RWPE1 (cell line): ENCODE data around the gene EEIG1.
A peak's percentile ranks its signal among the peaks of the same experiment; 100 is the strongest.

ENCODE experiments used
- CTCF ChIA-PET: fragments of 350-600 bp; sonication (Branson Sonifier 250); formaldehyde crosslinking; extraction: SDS; loops from one replicate; lab custom pipeline; 2021; lab: Yijun Ruan, JAX
- POLR2A ChIA-PET: fragments of 400-600 bp; formaldehyde crosslinking; extraction: SDS; loops from one replicate; lab custom pipeline; 2020; ENCODE audit warnings: antibody characterized with exemption; ENCODE audit not compliant: low non-redundant PET; lab: Yijun Ruan, JAX
- DNase-seq: peaks from one replicate; pipeline ENCODE4 v3.0.0; 2012; ENCODE audit warnings: low spot score
- H3K27ac ChIP-seq: fragments of 450-650 bp; 2 replicates; pipeline ENCODE4 v1.5.1; 2017
- TF ChIP-seq, protein P1 (sequence below): fragments of 450-650 bp; conservative IDR thresholded peaks from 2 replicates; pipeline ENCODE4 v1.5.1; 2017; ENCODE audit warnings: low read depth, mild to moderate bottlenecking

The EEIG1 gene

DNA sequence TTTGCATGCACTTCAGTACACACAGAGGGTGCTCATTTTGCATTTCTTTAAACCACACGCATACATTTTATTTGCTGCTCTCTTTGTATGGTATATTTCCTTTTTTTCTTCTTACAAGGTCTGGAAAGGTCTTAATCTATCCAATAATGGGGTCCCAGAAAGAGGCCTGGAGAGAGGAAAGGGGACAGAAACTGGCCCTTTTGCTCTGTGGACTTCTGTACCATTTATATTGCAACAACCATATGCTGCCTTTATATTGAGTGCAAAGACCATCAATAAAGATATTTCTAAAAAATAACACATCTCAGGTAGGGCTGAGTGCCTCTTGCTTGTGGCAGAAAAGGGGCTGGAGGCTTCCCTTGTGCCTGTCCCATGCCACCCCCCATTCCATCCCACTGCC is 27.6 kb downstream of the EEIG1 start:
- no peak for DNase-seq
- ChIA-PET CTCF (interaction anchor here (1.1 to 4.4 kb wide), 4 partner anchors 9 to 82 kb away, joined by 4 to 43 read pairs (median 18); no protein-coding TSS in a partner anchor), POLR2A (no interaction called here)
- TF ChIP-seq, protein P1, sequence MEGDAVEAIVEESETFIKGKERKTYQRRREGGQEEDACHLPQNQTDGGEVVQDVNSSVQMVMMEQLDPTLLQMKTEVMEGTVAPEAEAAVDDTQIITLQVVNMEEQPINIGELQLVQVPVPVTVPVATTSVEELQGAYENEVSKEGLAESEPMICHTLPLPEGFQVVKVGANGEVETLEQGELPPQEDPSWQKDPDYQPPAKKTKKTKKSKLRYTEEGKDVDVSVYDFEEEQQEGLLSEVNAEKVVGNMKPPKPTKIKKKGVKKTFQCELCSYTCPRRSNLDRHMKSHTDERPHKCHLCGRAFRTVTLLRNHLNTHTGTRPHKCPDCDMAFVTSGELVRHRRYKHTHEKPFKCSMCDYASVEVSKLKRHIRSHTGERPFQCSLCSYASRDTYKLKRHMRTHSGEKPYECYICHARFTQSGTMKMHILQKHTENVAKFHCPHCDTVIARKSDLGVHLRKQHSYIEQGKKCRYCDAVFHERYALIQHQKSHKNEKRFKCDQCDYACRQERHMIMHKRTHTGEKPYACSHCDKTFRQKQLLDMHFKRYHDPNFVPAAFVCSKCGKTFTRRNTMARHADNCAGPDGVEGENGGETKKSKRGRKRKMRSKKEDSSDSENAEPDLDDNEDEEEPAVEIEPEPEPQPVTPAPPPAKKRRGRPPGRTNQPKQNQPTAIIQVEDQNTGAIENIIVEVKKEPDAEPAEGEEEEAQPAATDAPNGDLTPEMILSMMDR, result no peak
- H3K27ac ChIP-seq, result peak overlapping the region; percentile 88; the same call in 1 of the 2 replicates

DNA sequence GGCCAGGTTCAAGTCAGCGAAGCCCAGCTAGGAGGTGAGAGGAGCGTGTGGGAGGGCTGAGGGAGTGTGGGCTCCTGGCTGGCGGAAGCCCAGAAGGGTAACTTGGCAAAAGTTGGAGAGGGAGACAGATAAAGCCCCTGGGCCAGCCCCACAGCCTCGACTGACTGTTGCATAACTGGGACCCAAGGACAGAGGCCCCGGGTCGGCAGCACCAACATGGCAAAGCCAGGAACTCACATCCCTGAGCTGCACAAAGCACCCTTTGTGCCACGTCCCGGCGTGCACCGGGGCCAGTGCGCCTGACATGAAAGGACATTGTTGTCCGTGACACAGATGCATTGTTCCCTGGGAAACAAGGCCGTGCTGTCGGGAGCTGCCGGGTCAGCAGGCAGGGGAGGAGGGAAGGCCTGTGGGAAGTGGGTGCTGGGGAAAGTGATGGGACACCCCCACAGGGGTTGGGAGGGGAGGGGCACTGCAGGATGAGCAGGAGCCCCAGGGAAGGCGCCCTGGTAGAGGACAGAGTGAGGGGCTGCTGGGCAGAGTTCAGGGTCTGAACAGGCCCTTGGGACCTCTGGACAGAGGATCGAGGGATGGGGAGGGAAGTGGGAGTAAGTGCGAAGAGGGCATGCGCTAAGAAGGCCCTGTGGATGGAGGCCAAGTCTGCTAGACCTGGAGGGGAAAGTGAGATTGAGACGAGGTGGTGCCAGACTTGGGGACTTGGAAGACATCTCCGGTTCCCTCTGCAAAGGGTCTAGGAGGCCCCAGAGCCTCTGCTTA is 30.1 kb downstream of the EEIG1 start:
- POLR2A ChIA-PET, result no interaction called here
- H3K27ac ChIP-seq, result peak overlapping the region; percentile 40; the same call in 1 of the 2 replicates
- DNase-seq, result no peak
- CTCF ChIA-PET, result no interaction called here
- TF ChIP-seq, protein P1, result no peak

DNA sequence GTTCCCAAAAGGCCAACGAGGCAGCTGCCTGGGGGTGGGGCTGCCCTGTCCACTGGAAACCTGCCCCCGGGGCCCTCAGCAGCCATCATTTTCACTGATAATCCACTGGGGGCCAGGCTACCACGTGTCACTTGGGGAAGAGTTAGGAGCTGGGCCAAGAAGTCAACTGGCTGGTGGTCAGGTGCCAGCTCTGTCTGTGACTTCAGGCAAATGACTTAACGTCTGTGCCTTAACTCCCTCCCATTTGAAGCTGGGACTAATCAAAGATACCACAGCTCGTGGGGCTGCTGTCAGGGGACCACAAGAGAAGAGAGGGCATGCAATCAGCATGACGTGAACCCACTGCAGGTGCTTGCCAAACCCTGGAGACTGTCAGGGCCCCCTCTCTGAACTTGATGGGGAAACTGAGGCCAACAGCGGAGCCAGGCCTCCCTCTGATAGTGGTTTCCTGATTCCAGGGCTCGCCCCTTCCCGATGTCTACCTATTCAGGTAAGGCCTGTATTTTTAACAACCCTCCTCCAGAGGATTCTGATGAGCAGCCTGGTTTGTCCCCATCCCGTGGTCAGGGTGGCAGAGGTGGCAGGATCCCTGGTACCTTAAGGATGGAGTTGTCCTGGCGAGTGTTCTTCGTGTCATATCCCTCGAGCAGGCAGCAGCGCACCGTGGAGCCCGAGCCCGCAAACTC is 30.8 kb downstream of the EEIG1 start:
- POLR2A ChIA-PET, result no interaction called here
- TF ChIP-seq, protein P1, result no peak
- DNase-seq, result no peak
- CTCF ChIA-PET, result interaction anchor here (0.6 kb wide), 1 partner anchor 41 kb away, joined by 3 read pairs; no protein-coding TSS in a partner anchor
- H3K27ac ChIP-seq, result peak overlapping the region; percentile 40

DNA sequence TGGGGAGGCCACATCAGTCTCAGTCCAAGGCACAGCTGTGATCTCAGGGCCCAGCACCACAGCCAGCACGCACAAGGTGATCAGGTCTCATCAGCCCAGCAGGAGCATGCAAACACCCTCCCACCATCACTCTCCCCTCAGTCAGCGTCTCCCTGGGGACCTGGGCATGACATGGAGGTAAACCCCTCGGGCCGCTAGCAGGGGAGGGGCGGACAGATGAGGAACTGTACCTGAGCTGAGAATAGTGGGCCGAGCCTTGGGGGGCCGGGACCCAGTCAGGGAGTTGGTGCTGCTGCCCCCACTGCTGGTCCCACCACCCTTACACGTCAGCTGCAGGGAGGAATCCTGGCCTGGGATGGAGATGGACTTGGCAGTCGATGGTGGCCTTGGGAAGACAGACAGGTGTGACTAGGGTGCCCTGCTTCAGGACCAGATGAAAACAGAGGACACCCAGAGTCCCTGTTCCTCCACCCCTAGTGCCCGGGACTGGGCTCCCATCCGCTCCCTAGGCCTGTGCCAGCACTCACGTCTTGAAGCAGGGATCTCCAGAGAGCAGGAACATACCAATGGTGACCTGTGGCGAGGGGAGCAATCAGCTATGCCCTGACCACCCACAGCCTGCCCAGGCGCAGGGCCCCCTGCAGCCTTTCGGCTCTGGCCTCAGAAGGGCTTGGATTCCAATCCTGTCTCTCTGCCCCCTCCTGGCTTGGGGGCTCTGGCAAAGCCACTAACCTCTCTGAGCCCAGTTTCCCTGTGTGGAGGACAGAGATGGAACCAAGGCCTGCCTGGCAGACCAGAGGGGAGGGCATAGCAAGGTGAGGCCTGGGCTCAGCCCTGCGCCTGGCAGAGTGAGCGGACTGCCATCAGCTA is 32.7 kb downstream of the EEIG1 start:
- ChIA-PET CTCF (interaction anchor here (1.3 to 1.4 kb wide), 2 partner anchors 31 to 87 kb away, joined by 4 read pairs; no protein-coding TSS in a partner anchor), POLR2A (no interaction called here)
- TF ChIP-seq, protein P1, result no peak
- peak overlapping the region; percentile 50 for H3K27ac ChIP-seq
- no peak for DNase-seq

DNA sequence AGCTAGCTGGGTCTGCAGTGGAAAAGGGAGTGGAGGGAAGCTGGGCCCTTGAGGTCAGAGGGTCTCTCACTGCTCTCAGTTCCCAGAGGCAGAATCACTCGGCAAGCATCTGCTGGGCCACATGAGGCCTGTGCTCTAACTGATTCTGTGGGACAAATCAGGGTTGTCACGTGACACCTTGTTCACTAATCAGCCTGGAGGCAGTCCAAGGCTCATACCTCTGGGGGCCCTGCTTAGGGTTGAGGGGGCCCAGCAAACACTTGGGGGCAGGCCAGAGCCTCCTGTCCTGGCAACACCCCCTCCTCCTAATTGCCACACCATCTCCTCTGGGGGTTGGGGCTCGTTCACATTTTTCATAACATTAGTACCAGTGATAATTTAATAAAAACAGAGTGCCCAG is 34.1 kb downstream of the EEIG1 start:
- ChIA-PET CTCF (no interaction called here), POLR2A (interaction anchor here (0.6 kb wide), 1 partner anchor 93 kb away, joined by 5 read pairs; no protein-coding TSS in a partner anchor)
- TF ChIP-seq, protein P1, result no peak
- H3K27ac ChIP-seq, result peak overlapping the region; percentile 50
- DNase-seq, result no peak

DNA sequence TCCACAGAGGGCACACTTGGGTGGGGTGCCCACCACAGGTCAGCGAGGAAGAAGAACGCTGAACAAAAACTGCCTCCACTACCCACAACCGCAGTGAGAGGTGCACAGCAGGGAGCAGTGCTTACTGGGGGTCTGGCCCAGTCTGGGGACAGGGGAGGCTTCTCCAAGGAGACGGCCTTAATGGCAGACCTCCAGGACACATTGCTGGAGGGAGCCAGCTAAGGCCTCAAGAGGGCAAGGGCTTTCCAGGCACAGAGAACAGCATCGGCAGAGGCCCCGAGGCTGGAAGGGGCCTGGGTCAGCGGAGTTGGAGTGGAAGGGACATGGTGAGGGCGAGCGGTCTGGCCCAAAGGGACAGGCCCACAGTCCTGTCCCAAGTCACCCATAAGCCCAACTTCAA is 34.8 kb downstream of the EEIG1 start:
- ChIA-PET POLR2A (interaction anchor here (0.6 kb wide), 2 partner anchors 94 to 99 kb away, joined by 3 to 5 read pairs; no protein-coding TSS in a partner anchor), CTCF (interaction anchor here (4.2 kb wide), 1 partner anchor 8 kb away, joined by 31 read pairs; no protein-coding TSS in a partner anchor)
- no peak for DNase-seq
- TF ChIP-seq, protein P1, result no peak
- peak overlapping the region; percentile 50 for H3K27ac ChIP-seq
